Mucosa of gallbladder (tissue), 1 donor: ENCODE results near the gene GCNA. TPM values are rescaled to one million over a fixed set of nuclear protein-coding genes. Genes with fewer than 3 reads are reported as not detected.

Experiments
- DNase-seq: peaks from one replicate; pipeline ENCODE4 v3.0.0-alpha.2; 2020; ENCODE audit warnings: low spot score
- total RNA-seq: library from RNA; stranded (reverse); gene quantifications from one replicate; pipeline ENCODE4 v1.2.1, GENCODE V29; 2021
- donor health status: DM: no; HTN: no; CAD: no.

The GCNA gene
- total RNA-seq: 2.0 TPM

DNA sequence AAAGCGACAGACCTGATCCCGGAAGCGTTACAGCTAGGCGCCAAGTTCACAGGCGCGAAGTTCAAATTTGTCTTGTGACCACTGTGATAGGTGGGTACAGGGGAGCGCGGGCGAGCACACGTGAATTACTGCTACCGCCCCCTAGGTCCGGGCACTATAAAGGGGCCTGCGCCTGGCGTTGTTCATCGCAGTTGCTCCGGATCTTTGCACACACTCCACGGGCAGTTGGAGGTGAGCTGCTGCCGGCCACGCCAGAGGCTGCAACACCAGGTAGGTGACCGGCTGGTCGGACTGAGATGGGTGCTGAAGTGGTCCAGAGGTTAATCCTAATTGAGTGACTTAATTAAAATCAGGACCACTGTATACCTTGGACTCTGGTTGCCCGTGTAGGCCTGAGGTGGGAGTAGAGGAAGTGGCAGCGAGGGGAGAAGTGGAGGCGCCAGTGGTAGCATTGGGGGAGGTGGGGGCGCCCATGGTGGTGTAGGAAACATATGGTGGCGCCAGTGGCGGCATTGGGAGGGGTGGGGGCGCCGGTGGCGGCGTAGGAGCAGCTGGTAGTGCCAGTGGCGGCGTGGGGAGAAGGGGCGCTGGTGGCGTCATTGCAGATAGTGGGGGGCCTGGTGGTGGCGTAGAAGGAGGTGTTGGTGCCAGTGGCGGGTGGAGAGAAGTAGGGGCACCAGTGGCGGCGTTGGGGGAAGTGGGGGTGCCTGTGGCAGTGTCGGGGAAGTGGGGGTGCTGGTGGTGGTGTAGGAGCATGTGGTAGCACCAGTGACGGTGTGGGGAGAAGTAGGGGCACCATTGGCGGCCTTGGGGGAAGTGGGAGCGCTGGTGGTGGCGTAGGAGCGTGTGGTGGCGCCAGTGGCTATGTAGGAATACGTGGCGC is at the start of gene GCNA:
GCNA (plus strand) TSS at position 185 of the 883 bp plus-strand sequence. CDS start 2,385 bp downstream, outside the sequence.
- DNase-seq: no peak

DNA sequence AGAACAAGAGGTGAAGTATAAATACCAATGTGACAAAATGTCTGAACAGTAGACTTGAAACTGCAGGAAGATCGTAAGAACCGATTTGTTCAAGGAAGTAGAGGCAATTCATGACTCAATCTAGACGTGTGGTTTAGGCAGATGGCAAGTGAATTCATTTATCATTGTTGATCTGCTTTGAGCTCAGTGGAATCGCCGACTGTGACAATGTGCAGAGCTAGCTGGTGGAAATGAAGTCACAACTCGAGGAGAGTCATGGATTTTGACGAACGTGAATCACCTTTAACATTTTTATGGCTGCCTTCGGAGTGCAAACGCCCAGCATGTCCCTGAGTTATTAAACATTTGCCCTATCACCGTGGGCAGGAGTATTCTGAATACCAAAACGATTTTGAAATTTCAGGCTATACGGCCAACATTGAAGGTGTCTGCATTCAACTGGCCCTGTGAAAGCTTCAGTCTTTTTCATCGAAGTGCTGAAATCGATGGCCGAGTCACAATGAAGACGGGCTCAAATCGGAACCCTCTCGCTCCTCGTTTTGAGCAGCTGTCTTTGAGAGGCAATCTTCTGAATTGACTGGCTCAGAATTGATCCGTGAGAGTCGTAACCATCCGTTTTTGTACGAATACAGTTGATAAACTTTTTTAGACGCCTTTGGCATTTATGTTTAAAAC is 46.0 kb upstream of the GCNA start:
- DNase-seq: peak; percentile 13

DNA sequence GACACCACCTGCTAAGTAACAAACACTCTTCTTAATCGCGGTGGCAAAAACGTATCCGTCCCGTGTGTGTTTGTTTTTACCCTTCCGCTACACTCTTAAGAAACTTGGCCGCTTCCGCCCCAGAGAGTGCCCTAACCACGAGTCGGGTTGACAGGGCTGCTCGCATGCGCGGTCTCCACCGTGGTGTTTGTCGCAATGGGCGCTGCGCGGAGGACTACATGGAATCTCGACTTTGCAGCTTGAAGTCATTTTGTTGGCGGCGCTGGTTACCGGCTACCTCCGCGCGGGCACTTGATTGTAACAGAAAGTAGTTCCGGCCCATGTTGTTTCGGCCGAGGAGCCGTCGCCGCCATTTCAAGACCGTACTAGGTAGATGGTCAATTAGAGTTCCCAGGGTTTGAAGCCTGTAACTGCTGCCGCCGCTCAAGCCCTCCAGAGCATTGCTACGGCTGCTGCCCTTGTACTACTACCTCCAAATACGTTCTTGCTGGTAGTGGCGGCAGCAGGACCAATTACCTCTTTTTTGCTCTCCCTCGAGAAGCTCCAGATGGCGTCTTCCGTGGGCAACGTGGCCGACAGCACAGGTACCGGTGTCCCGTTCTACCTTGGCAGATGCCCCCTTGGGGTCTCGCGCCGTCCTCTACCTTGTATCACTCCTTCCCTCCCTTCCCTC is 45.3 kb upstream of the GCNA start, which contains the start of gene OGT:
OGT (plus strand) TSS at position 352 of the 673 bp plus-strand sequence; CDS start at position 548, 196 bp downstream.
- peak; percentile 96 for DNase-seq

DNA sequence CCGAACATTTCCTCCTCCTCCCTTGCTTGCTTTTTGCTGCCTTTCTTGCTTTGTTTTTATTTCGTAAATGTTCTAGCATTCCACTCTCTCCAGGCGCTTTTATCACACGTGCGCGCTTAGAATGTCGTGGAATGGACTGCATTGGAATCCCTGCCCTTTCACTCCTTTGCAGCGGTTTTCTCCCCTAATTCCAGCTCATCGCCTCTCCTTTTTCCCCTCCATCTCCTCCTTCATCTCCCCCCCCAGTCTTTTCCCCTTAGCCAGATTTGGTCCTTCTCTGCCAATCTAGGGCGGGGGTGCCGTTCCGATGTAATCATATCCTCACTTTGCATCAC is 44.8 kb upstream of the GCNA start:
- DNase-seq: no peak

- peak; percentile 22 for DNase-seq
Measured at GRCh38 chrX:71533851-71534561, 44.2 kb upstream of the GCNA start.

- DNase-seq: no peak
Measured at GRCh38 chrX:71534773-71535544, 43.3 kb upstream of the GCNA start.

DNA sequence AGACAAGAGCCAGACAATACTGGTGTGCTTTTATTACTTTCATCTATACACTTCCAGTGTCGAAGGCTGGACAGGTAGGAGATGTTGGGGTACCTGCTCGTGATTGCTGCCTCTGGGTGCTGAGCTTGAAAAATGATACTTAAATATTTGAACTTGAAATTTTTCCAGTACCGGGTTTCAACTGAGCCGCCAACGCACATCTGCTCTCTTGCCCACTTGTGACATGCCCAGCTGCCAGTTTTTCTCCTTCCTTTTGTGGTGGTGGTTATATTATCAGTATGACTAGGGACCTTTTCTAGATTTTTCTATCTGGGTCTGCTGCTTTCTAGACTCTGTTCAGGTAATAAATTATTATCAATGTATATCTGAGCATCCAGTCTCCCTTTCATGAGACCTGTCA is 42.0 kb upstream of the GCNA start:
- DNase-seq: no peak

GRCh38 chrX:71537743-71538142 is 40.5 kb upstream of the GCNA start:
- no peak for DNase-seq

DNA sequence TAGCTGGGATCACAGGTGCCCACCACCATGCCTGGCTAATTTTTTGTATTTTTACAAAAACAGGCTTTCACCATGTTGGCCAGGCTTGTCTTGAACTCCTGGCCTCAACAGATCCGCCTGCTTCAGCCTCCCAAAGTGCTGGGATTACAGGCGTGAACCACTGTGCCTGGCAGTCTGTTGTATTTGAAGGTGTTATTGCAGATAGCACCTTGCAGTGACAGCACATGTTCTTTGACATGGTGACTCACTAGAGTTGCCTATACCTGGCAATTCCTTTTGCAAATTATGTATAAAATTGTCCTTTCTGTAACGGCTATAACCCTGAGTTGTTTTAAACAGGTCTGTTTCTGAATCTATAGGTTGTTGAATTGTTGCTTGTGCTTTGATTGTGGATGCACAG is 37.4 kb upstream of the GCNA start:
- no peak for DNase-seq

DNA sequence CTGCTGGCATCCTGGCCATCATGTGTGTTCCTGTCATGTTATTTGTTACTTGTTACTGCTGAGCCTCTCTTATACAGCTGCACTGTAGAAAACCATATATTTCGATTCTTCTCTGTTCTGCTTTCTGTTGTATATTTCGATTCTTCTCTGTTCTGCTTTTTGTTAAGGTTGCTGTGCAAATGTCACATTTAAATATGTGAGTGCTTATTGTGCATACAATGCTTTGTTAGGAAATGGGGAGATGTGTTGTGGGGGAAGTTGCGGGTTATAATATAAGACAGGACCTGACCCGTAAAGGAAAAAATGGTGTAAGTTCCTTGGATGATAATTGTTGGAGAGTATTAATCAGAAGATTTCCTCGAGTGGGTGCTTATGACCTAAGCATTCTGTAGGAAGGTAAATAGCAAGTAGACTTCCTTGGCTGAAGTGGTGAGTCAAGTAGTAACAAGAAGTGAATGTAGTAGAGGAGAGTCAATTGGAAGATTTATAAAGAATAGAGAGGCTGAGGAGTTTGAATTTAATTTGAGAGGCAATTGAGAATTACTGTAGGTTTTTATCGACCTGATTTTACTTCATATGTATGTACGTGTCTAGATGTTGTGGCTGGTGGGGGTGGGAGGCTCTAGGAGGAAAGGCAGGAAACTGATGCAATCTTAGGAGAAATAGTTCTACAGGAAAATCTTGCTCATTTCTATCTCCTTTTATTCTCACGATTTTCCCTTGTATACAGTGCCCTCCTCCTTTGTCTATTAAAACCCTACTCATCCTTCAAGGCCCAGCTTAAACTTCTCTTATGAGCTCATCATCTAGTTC is 36.8 kb upstream of the GCNA start:
- DNase-seq: no peak

DNA sequence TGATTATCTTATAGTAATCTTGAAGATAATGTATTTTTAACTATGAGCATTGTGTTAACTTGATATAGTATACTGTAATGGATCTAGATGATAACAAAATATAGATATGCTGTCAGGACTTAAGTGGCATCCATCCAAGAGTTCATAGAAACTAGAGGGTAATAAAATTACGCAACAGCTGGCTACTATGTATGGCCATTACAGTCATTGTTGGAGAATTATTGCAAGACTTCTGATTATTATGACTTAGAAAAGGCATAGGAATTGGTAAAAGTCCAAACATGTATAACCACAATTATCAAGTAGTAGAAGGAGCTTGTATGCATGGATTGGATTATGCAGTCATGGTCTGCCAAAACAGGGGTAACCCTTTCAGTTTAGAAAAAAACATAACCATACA is 35.8 kb upstream of the GCNA start:
- DNase-seq: no peak

- DNase-seq: no peak
Measured at GRCh38 chrX:71542825-71543224, 35.4 kb upstream of the GCNA start.

GRCh38 chrX:71543316-71543715 is 34.9 kb upstream of the GCNA start:
- DNase-seq: no peak

- no peak for DNase-seq
Measured at GRCh38 chrX:71545364-71545763, 32.9 kb upstream of the GCNA start.

DNA sequence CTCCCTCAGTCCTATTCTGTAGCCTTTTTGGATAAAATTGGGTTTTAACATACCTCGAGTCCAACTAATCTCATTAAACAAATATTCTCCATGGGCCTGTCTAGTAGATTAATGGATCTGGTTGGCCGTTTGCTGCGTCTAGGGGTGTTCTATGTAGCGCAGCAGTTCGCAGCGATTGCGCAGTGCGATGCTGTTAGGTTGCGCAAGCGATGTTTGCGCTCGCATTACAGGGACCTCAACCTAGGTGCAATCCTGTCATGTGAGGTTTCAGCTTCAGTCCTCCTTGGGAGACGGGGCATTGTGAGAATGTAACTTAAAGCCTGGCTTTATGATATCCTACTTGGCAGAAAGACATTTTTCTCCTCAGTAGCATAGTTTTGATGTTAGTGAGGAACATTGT is 31.4 kb upstream of the GCNA start:
- no peak for DNase-seq

DNA sequence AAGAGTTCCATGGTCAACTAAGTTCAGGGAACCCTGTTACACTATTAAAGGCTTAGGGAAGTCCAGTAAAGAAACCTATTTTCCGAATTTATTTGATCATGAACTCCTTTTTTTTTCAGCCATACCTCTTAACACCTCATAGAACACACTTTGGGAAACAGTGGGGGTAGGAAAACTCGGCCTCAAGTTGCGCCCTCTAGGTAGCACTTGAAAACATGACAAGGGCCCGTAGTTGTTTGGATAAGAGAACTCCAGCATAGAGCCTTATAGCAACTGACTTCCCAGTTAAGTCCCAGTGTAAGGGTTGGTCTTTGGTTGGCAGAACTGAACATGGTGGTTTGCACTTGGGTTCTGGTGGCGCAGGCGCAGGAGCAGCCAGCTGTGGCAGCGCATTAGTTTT is 30.9 kb upstream of the GCNA start:
- no peak for DNase-seq

- no peak for DNase-seq
Measured at GRCh38 chrX:71549986-71550385, 28.3 kb upstream of the GCNA start.

GRCh38 chrX:71550578-71550977 is 27.7 kb upstream of the GCNA start:
- no peak for DNase-seq

GRCh38 chrX:71556036-71556435 is 22.2 kb upstream of the GCNA start:
- no peak for DNase-seq

DNA sequence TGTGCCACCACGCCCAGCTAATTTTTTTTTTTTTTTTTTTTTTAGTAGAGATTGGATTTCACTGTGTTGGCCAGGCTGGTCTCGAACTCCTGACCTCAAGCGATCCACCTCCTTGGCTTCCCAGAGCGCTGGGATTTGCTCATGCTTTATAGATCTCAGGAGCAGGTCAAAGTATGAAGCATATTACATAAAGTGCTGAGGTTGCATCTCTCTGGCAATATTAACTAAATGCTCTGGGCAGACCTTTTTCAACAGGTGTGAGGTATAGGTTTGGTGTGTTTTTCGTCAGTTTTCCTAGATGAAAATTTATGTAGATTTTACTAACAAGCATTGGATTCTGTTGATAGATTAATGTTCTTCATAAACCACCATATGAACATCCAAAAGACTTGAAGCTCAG is 19.3 kb upstream of the GCNA start:
- DNase-seq: no peak
